Stimulated activated effector memory CD8-positive, alpha-beta T cell treated with anti-CD3 and anti-CD28 coated beads, Interleukin-12 subunit alpha, Interleukin-12 subunit beta, amount 100 ng/mL, for 72 hours (primary cell): ENCODE measurements around the gene SEC23IP.

Source experiments
- ATAC-seq: fragments of 150-1000 bp; cut with Tn5 transposase; 2 replicates; pipeline ENCODE4 v1.10.0; 2021
- DNase-seq, 2 donors: peaks; one replicate each; pipeline ENCODE4 v3.0.0; 2021 to 2022; ENCODE audit warnings: low spot score in 2 of 2
- H3K27ac Mint-ChIP-seq: one replicate; pipeline ENCODE4 v1.8.0; 2022; ENCODE audit warnings: mild to moderate bottlenecking, mixed read lengths
- H3K36me3 Mint-ChIP-seq: one replicate; pipeline ENCODE4 v1.8.0; 2022; ENCODE audit warnings: mild to moderate bottlenecking, mixed read lengths
- H3K4me1 Mint-ChIP-seq: one replicate; pipeline ENCODE4 v1.8.0; 2022; ENCODE audit warnings: mixed read lengths
- H3K4me3 Mint-ChIP-seq: one replicate; pipeline ENCODE4 v1.8.0; 2022; ENCODE audit warnings: mild to moderate bottlenecking, mixed read lengths
- H3K9me3 Mint-ChIP-seq: one replicate; pipeline ENCODE4 v1.8.0; 2022; ENCODE audit warnings: mixed read lengths

The SEC23IP gene

GRCh38 chr10:119947300-119947699 is 54.8 kb downstream of the SEC23IP start:
- ATAC-seq (no peak), DNase-seq (no peak)
- Mint-ChIP-seq H3K4me1 (no peaks in the 10 kb centered on the region), H3K27ac (no peak overlapping the region), H3K9me3 (no peaks in the 10 kb centered on the region), H3K36me3 (peaks cover 16% of the 10 kb centered on the region), H3K4me3 (no peak overlapping the region)

- H3K9me3 Mint-ChIP-seq: peaks cover 3% of the 10 kb centered on the region
- no peaks in the 10 kb centered on the region for H3K36me3 Mint-ChIP-seq
- DNase-seq (no peak), ATAC-seq (no peak)
- no peak overlapping the region for H3K27ac Mint-ChIP-seq
- H3K4me3 Mint-ChIP-seq: no peak overlapping the region
- H3K4me1 Mint-ChIP-seq: no peaks in the 10 kb centered on the region
Observed at GRCh38 chr10:119957451-119957850, 64.9 kb downstream of the SEC23IP start.

GRCh38 chr10:119962837-119963236 is 70.3 kb downstream of the SEC23IP start:
- Mint-ChIP-seq H3K9me3 (peaks cover 7% of the 10 kb centered on the region), H3K36me3 (no peaks in the 10 kb centered on the region), H3K4me3 (no peak overlapping the region), H3K27ac (no peak overlapping the region), H3K4me1 (no peaks in the 10 kb centered on the region)
- no peak for DNase-seq
- ATAC-seq: no peak

GRCh38 chr10:119967066-119967465 is 74.5 kb downstream of the SEC23IP start:
- no peak overlapping the region for H3K27ac Mint-ChIP-seq
- no peak for DNase-seq
- ATAC-seq: no peak

GRCh38 chr10:119969609-119970008 is 77.1 kb downstream of the SEC23IP start:
- H3K4me3 Mint-ChIP-seq: no peak overlapping the region
- no peak overlapping the region for H3K27ac Mint-ChIP-seq
- DNase-seq (no peak), ATAC-seq (no peak)
- H3K36me3 Mint-ChIP-seq: no peaks in the 10 kb centered on the region
- no peaks in the 10 kb centered on the region for H3K4me1 Mint-ChIP-seq
- peaks cover 7% of the 10 kb centered on the region for H3K9me3 Mint-ChIP-seq

More at GRCh38 chr10:119967066-119967465, 74.5 kb downstream of the SEC23IP start:
- H3K9me3 Mint-ChIP-seq: peaks cover 7% of the 10 kb centered on the region
- no peak overlapping the region for H3K4me3 Mint-ChIP-seq
- H3K4me1 Mint-ChIP-seq: no peaks in the 10 kb centered on the region
- H3K36me3 Mint-ChIP-seq: no peaks in the 10 kb centered on the region

GRCh38 chr10:119970107-119970506 is 77.6 kb downstream of the SEC23IP start:
- no peaks in the 10 kb centered on the region for H3K4me1 Mint-ChIP-seq
- no peak for ATAC-seq
- no peak overlapping the region for H3K27ac Mint-ChIP-seq
- no peak for DNase-seq
- H3K36me3 Mint-ChIP-seq: no peaks in the 10 kb centered on the region
- H3K4me3 Mint-ChIP-seq: no peak overlapping the region
- peaks cover 7% of the 10 kb centered on the region for H3K9me3 Mint-ChIP-seq

GRCh38 chr10:119970963-119971362 is 78.4 kb downstream of the SEC23IP start:
- ATAC-seq (no peak), DNase-seq (no peak)
- Mint-ChIP-seq H3K36me3 (no peaks in the 10 kb centered on the region), H3K4me3 (no peak overlapping the region), H3K27ac (no peak overlapping the region), H3K4me1 (no peaks in the 10 kb centered on the region), H3K9me3 (peaks cover 7% of the 10 kb centered on the region)

- no peak for DNase-seq
- H3K36me3 Mint-ChIP-seq: no peaks in the 10 kb centered on the region
- no peak for ATAC-seq
- no peak overlapping the region for H3K4me3 Mint-ChIP-seq
- H3K4me1 Mint-ChIP-seq: no peaks in the 10 kb centered on the region
- H3K9me3 Mint-ChIP-seq: no peaks in the 10 kb centered on the region
- H3K27ac Mint-ChIP-seq: no peak overlapping the region
Observed at GRCh38 chr10:119973281-119973680, 80.8 kb downstream of the SEC23IP start.

GRCh38 chr10:119976421-119976820 is 83.9 kb downstream of the SEC23IP start:
- ATAC-seq (no peak), DNase-seq (no peak)
- Mint-ChIP-seq H3K36me3 (no peaks in the 10 kb centered on the region), H3K9me3 (no peaks in the 10 kb centered on the region), H3K4me1 (no peaks in the 10 kb centered on the region), H3K4me3 (no peak overlapping the region), H3K27ac (no peak overlapping the region)

GRCh38 chr10:119980956-119981750 is 88.6 kb downstream of the SEC23IP start:
- Mint-ChIP-seq H3K4me1 (no peaks in the 10 kb centered on the region), H3K36me3 (no peaks in the 10 kb centered on the region), H3K4me3 (no peak overlapping the region), H3K9me3 (no peaks in the 10 kb centered on the region), H3K27ac (no peak overlapping the region)
- DNase-seq: no peak
- ATAC-seq: no peak

- no peak for DNase-seq
- Mint-ChIP-seq H3K9me3 (no peaks in the 10 kb centered on the region), H3K4me1 (no peaks in the 10 kb centered on the region), H3K36me3 (no peaks in the 10 kb centered on the region), H3K4me3 (no peak overlapping the region), H3K27ac (no peak overlapping the region)
- no peak for ATAC-seq
Observed at GRCh38 chr10:119981826-119982225, 89.3 kb downstream of the SEC23IP start.

GRCh38 chr10:119988333-119988732 is 95.8 kb downstream of the SEC23IP start:
- H3K27ac Mint-ChIP-seq: no peak overlapping the region
- DNase-seq: no peak
- no peaks in the 10 kb centered on the region for H3K9me3 Mint-ChIP-seq
- no peak overlapping the region for H3K4me3 Mint-ChIP-seq
- ATAC-seq: no peak
- H3K36me3 Mint-ChIP-seq: no peaks in the 10 kb centered on the region
- H3K4me1 Mint-ChIP-seq: no peaks in the 10 kb centered on the region

- H3K27ac Mint-ChIP-seq: no peak overlapping the region
- DNase-seq: no peak
- no peaks in the 10 kb centered on the region for H3K36me3 Mint-ChIP-seq
- no peaks in the 10 kb centered on the region for H3K4me1 Mint-ChIP-seq
- no peak overlapping the region for H3K4me3 Mint-ChIP-seq
- no peak for ATAC-seq
- H3K9me3 Mint-ChIP-seq: no peaks in the 10 kb centered on the region
Observed at GRCh38 chr10:119989966-119990365, 97.4 kb downstream of the SEC23IP start.

GRCh38 chr10:119991066-119991465 is 98.5 kb downstream of the SEC23IP start:
- no peak for ATAC-seq
- no peak for DNase-seq
- no peaks in the 10 kb centered on the region for H3K4me1 Mint-ChIP-seq
- peaks cover 5% of the 10 kb centered on the region for H3K9me3 Mint-ChIP-seq
- no peak overlapping the region for H3K4me3 Mint-ChIP-seq
- H3K36me3 Mint-ChIP-seq: no peaks in the 10 kb centered on the region
- H3K27ac Mint-ChIP-seq: no peak overlapping the region

- Mint-ChIP-seq H3K4me3 (no peak overlapping the region), H3K27ac (no peak overlapping the region), H3K36me3 (no peaks in the 10 kb centered on the region), H3K9me3 (peaks cover 7% of the 10 kb centered on the region), H3K4me1 (no peaks in the 10 kb centered on the region)
- no peak for DNase-seq
- no peak for ATAC-seq
Observed at GRCh38 chr10:119991816-119992215, 99.3 kb downstream of the SEC23IP start.
